Measurements from ENCODE around the gene RAB38. TPM values are rescaled to one million over a fixed set of nuclear protein-coding genes. Genes with fewer than 3 reads are reported as not detected.

RAB38 gene
- total and polyA plus RNA-seq, 2 experiments from 2014 or later = 8.8 to 14.2 TPM

GRCh38 chr11:88170673-88171072 is 4.6 kb downstream of the RAB38 start (continued):
- no peak for TF ChIP-seq POLR2AphosphoS5 (IDR thresholded peaks at IDR 0.05; ENCODE audit: low read depth)
- no peak for TF ChIP-seq ZNF114 (CRISPR knock-in tag; IDR thresholded peaks at IDR 0.05)
- no peak for TF ChIP-seq STAT1 (IDR thresholded peaks at IDR 0.05; ENCODE audit: unreplicated experiment)
- no peak for TF ChIP-seq EZH2phosphoT487 (IDR thresholded peaks at IDR 0.05; ENCODE audit: unreplicated experiment)
- no peak for TF ChIP-seq EZH2 (IDR thresholded peaks at IDR 0.05; ENCODE audit: low read depth, unreplicated experiment)
- no peak for TF ChIP-seq CTCF (conservative IDR thresholded peaks at IDR 0.05; ENCODE audit: low read depth in 2 of 2)
- TF ChIP-seq REST (IDR thresholded peaks at IDR 0.05; ENCODE audit: unreplicated experiment) = no peak
- no peak for TF ChIP-seq JUNB (IDR thresholded peaks at IDR 0.05; ENCODE audit: unreplicated experiment)

GRCh38 chr11:88169881-88170280 is 5.4 kb downstream of the RAB38 start:
- ATAC-seq = no peak
- no peaks in the 10 kb centered on the region for H3K27me3 Mint-ChIP-seq (ENCODE audit: insufficient read depth, low read depth, poor library complexity)
- Histone ChIP-seq H3K36me3 (ENCODE audit: insufficient read depth) (no peaks in the 10 kb centered on the region), H3K27me3 (ENCODE audit: insufficient read depth) (no peaks in the 10 kb centered on the region), H3F3A (replicated peaks; ENCODE audit: low read depth) (no peaks in the 10 kb centered on the region), H3K9me2 (ENCODE audit: insufficient read depth) (no peaks in the 10 kb centered on the region), H2AFZ (no peak overlapping the region), H3K27ac (ENCODE audit: low read depth) (no peak overlapping the region), H3K4me1 (ENCODE audit: insufficient read depth) (peaks cover 12% of the 10 kb centered on the region; the same call in 1 of the 2 replicates), H4K20me1 (replicated peaks; ENCODE audit: insufficient read depth) (no peaks in the 10 kb centered on the region), H3K4me2 (no peak overlapping the region), H3K79me2 (replicated peaks; ENCODE audit: insufficient read depth) (no peaks in the 10 kb centered on the region; the same call in 1 of the 2 replicates), H3K4me3 (no peak overlapping the region)
- no peaks in the 10 kb centered on the region for H3K36me3 Mint-ChIP-seq (ENCODE audit: low read depth)
- no peak for DNase-seq (ENCODE audit: low spot score)
- no peaks in the 10 kb centered on the region for H3K9me3 Mint-ChIP-seq
- H3K4me1 Mint-ChIP-seq = peaks cover 8% of the 10 kb centered on the region; the same call in 2 of the 3 replicates
- no peak overlapping the region; the same call in none of the 2 replicates for H3K27ac Mint-ChIP-seq
- H3K4me3 Mint-ChIP-seq = no peak overlapping the region
- TF ChIP-seq STAT1 (IDR thresholded peaks at IDR 0.05; ENCODE audit: unreplicated experiment) = no peak
- no peak for TF ChIP-seq EZH2 (IDR thresholded peaks at IDR 0.05; ENCODE audit: low read depth, unreplicated experiment)
- TF ChIP-seq NANOG (IDR thresholded peaks at IDR 0.05; ENCODE audit: borderline replicate concordance) = no peak
- no peak for TF ChIP-seq CREB1 (CRISPR knock-in tag; IDR thresholded peaks at IDR 0.05; ENCODE audit: low read depth)
- no peak for TF ChIP-seq REST (IDR thresholded peaks at IDR 0.05; ENCODE audit: unreplicated experiment)
- no peak for TF ChIP-seq CTCF (conservative IDR thresholded peaks at IDR 0.05; ENCODE audit: low read depth in 2 of 2)
- no peak for TF ChIP-seq POLR2AphosphoS5 (IDR thresholded peaks at IDR 0.05; ENCODE audit: low read depth)

Data from GM23338 (cell line).